ENCODE results near the gene APOC1.

DNA sequence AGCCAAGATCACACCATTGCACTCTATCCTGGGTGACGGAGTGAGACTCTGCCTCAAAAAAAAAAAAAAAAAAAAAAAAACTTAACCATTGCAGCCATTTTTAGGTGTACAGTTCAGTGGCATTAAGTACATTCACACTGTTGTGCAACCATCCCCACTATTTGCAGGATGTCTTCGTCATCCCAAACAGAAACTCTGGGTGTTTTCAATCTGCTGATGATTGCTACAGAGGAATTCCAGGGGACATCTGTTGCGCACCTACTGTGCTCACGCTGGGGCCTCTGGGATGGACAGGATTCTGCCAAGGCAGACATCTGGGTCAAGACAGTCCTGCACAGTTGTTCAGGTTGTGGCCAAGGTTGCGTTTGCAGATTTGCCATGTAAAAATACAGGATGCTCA, 25.3 kb downstream of the APOC1 start:
- TF ChIP-seq POLR2AphosphoS5 (IDR thresholded peaks at IDR 0.05; ENCODE audit: low read depth, low read length) (no peak), TAF1 (IDR thresholded peaks at IDR 0.05; ENCODE audit: borderline replicate concordance, insufficient read depth, low read length) (no peak)
- TF ChIP-seq, protein P1, sequence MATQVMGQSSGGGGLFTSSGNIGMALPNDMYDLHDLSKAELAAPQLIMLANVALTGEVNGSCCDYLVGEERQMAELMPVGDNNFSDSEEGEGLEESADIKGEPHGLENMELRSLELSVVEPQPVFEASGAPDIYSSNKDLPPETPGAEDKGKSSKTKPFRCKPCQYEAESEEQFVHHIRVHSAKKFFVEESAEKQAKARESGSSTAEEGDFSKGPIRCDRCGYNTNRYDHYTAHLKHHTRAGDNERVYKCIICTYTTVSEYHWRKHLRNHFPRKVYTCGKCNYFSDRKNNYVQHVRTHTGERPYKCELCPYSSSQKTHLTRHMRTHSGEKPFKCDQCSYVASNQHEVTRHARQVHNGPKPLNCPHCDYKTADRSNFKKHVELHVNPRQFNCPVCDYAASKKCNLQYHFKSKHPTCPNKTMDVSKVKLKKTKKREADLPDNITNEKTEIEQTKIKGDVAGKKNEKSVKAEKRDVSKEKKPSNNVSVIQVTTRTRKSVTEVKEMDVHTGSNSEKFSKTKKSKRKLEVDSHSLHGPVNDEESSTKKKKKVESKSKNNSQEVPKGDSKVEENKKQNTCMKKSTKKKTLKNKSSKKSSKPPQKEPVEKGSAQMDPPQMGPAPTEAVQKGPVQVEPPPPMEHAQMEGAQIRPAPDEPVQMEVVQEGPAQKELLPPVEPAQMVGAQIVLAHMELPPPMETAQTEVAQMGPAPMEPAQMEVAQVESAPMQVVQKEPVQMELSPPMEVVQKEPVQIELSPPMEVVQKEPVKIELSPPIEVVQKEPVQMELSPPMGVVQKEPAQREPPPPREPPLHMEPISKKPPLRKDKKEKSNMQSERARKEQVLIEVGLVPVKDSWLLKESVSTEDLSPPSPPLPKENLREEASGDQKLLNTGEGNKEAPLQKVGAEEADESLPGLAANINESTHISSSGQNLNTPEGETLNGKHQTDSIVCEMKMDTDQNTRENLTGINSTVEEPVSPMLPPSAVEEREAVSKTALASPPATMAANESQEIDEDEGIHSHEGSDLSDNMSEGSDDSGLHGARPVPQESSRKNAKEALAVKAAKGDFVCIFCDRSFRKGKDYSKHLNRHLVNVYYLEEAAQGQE (IDR thresholded peaks at IDR 0.05; ENCODE audit: insufficient read depth in 1 of 2, low read depth in 2 of 2, low read length in 2 of 2): no peak

Data from PFSK-1 (cell line).